GM18858 (cell line): Measurements from ENCODE around the gene MINK1.
"Not testable (repeated sequence)": the region's sequence is repeated elsewhere in the genome, so short reads cannot be mapped to it uniquely, and the experiment has no call there.

Experiments
- ATAC-seq: cut with Tn5 transposase; IDR thresholded peaks from one replicate; pipeline ENCODE4 v1.9.1; 2021; ENCODE audit not compliant: unreplicated experiment

The MINK1 gene

DNA sequence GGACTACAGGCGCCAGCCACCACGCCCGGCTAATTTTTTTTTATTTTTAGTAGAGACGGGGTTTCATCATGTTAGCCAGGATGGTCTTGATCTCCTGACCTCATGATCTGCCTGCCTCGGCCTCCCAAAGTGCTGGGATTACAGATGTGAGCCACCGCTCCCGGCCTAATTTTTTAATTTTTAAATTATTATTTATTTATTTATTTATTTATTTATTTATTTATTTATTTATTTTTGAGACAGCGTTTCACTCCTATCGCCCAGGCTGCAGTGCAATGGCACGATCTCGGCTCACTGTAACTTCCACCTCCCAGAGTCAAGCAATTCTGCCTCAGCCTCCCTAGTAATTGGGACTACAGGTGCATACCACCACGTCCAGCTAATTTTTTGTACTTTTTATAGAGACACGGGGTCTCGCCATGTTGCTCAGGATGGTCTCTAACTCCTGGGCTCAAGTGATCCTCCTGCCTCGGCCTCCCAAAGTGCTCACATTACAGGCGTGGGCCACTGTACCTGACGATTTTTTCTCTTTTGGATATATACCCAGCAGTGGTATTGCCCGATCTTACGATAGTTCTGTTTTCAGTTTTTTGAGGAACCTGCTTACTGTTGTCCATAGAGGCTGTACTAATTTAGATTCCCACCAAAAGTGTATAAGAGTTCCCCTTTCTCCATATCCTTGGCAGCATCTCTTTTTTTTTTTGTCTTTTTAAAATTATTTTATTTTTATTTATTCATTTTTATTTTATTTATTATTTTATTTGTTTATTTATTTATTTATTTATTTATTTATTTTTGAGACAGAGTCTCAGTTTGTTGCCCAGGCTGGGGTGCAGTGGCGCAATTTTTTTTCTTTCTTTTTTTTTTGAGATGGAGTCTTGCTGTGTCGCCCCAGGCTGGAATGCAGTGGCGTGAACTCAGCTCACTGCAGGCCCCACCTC, 36.2 kb downstream of the MINK1 start:
- ATAC-seq, result not testable (repeated sequence)

DNA sequence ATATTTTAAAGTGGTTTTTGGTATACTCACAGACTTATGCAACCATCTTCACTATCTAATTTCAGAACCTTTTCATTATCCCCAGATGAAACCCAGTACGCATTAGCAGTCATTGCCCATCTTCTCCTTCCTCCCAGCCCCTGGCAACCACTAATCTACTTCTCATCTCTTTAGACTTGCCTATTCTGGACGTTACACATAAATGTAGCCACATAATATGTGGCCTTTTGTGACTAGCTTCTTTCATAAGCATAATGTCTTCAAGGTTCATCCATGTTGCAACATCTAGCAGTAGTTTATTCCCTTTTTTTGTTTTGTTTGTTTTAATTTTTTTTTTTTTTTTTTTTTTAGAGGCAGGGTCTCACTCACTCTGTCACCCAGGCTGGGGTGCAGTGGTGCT, 37.7 kb downstream of the MINK1 start:
- ATAC-seq, result no peak

DNA sequence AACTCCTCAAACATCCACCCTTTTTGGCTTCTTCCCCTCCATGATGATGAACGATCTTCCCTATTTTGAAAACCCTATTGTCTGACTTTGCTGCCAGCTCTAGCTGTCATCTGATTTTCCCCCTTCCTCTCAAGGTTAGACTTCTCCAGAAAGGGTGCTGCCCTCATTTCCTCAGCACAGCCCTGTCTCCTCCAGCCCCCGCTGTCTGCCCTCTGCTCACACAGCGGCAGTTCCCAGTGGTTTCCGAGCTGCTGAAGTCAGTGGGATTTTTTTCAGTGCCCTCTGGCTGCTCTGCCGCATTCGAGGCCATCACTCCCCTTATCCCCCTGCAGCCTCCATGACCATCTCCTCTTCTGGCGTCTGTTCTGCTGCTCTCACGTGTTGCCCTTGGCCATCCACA, 39.6 kb downstream of the MINK1 start:
- no peak for ATAC-seq

DNA sequence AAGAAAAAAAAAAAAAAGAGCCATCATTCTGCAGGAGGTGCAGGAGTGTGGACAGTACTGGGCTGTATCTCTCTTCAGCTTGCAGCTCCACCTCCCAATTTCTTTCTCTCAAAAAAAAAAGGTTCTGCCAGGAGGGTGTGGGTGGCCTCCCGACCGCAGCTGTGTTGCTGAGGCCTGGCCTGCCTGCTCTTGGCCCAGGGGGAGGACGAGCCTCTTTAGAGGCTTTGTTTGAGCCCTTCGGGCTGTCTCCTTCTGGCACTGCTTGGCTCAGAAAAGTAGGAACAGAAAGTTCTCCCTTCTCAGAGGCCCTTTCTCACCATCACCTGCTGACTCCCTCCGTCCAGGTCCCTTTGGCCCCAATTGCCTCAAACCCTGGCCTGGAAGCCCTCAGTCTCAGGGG, 43.9 kb downstream of the MINK1 start:
- no peak for ATAC-seq

DNA sequence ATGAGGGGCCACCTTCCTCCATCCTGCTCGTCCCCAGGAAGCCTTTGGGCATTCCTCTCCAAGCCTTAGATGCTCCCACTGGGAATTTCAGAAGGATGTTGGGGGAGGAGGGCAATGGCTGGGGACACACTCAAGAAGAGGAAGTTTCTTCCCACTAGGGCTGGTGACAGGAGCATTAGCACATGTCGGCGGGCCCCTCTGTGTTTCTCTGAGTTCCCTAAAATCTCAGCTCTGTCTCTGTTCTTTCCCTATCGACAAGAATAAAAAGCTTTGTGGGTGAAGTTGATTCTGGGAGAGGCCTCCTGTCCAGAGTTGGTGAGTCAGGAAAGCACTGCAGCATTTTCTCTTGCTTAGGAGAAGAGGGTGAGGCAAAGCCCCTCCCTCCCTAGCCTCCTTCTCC, 46.5 kb downstream of the MINK1 start:
- no peak for ATAC-seq

DNA sequence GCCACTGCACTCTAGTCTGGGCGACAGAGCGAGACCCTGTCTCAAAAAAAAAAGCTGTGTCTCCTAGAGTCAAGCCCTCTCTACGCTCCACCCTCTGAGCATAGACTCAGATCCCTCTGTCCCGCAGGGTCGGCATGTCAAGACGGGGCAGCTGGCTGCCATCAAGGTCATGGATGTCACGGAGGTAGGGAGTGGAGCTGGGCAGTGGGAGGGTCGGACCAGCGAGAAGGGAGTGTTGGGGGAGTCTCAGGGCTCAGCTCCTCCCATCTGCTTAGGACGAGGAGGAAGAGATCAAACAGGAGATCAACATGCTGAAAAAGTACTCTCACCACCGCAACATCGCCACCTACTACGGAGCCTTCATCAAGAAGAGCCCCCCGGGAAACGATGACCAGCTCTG, 47.7 kb downstream of the MINK1 start:
- no peak for ATAC-seq

DNA sequence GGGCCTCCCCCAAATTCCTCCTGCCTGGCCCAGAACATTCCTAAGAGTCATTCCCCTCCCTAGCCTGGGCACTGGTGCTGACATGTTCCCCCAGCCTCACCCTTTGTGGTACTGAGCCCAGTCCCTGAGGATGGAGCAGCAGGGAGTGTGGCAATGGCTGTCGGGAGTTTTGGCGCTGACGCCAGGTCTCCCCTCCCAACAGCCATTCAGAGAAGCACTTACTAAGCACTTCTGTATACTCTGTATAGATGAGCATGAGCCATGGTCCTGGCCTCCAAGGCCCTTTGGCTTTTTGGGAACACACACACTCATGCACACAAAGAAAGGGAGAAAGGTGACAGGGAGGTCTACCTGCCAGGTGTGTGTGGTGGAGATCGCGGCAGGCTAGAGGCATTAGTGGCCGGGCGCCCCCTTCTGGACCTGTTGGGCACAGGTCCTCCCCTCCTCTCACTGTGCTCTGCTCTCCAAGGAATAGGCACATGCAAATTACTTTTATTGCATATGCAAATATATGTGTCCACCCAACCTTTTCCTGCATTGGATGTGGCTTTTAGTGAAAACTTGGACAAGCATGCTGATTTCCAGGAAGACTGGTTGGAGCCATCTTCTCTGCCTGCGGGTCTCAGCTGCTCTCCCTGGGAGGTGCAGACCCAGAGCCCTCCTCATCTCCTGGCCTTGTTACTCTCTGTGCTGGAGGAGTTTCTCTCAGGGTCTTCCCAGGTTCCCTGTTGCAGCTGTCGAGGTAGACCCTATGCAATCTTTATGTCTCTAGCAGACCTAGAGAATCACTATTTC, 48.8 kb downstream of the MINK1 start:
- ATAC-seq, result no peak

DNA sequence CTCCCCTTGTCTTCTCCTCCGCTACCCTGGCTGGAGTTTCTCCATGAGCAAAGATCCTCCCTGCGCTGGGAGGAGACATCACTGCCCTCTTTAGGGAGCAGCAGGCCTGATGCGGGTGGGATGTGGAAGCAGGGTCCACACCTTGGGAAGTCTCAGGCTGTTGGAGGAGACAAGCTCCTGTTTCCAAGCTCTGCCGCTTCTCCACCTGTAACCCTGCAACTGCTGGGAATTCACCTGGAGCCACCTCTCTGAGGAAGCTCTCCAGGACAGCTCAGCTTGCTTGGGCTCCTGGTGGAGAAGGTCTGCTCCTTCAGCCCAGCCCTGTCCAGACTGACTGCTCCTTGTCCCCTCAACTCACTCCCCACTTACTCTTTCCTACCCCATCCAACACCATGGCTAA, 51.3 kb downstream of the MINK1 start:
- no peak for ATAC-seq

DNA sequence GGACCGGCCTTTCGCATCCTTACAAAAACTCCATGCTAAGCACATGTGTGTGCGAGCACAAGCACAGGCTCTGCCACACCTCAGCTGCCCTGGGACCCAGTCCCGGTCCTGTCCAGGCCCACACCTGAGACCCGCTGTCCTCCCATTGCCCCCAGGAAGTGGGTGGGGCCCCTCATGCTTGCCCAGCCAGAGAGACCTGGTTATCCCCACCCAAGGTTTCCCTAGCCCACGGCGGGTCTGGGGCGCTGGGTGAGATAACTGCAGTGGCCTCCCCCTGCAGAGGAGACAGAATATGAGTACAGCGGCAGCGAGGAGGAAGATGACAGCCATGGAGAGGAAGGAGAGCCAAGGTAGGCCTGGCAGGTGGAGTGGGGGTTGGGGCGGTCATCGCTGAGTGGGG, 53.7 kb downstream of the MINK1 start:
- no peak for ATAC-seq

DNA sequence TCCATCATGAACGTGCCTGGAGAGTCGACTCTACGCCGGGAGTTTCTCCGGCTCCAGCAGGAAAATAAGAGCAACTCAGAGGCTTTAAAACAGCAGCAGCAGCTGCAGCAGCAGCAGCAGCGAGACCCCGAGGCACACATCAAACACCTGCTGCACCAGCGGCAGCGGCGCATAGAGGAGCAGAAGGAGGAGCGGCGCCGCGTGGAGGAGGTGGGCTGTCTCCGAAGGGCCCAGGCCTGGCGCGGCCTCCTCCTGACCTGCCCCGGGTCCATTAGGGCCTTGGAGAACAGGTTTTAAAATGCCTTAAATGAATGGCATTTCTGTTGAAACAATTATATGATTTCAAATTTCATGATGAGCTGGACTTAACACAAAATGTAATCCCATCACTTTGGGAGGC, 54.4 kb downstream of the MINK1 start:
- ATAC-seq, result no peak

DNA sequence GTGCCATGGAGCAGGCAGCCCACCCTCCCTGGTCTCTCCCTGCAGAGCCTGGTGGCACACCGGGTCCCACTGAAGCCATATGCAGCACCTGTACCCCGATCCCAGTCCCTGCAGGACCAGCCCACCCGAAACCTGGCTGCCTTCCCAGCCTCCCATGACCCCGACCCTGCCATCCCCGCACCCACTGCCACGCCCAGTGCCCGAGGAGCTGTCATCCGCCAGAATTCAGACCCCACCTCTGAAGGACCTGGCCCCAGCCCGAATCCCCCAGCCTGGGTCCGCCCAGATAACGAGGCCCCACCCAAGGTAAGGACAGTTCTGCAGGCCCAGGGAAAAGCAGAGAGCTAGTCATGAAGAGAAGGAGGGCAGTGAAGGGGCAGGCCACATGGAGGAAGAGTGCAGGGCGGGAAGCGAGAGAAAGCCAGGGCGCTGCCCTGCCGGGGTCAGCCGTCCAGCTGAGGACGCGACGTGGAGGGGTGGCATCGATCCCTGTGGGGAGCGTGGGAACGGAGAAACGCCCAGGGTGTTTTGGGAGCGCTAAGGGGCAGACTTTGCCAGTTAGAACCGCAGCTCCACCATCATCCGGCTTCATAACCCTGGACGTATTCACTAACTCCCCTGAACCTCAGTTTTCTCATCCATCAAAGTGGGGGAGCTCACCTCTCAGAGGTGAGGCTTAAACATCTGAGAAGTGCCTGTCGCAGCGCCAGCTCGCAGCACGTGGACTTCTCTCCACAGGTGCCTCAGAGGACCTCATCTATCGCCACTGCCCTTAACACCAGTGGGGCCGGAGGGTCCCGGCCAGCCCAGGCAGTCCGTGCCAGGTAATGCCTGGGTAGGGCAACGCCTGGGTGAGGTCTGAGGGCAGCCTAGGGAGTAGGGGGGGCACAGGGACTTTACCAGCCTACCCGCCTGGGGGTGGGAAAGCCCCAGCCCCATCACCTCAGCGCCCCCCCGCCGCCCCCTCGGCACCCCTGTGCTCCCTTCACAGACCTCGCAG, 58.6 kb downstream of the MINK1 start:
- ATAC-seq, result no peak

DNA sequence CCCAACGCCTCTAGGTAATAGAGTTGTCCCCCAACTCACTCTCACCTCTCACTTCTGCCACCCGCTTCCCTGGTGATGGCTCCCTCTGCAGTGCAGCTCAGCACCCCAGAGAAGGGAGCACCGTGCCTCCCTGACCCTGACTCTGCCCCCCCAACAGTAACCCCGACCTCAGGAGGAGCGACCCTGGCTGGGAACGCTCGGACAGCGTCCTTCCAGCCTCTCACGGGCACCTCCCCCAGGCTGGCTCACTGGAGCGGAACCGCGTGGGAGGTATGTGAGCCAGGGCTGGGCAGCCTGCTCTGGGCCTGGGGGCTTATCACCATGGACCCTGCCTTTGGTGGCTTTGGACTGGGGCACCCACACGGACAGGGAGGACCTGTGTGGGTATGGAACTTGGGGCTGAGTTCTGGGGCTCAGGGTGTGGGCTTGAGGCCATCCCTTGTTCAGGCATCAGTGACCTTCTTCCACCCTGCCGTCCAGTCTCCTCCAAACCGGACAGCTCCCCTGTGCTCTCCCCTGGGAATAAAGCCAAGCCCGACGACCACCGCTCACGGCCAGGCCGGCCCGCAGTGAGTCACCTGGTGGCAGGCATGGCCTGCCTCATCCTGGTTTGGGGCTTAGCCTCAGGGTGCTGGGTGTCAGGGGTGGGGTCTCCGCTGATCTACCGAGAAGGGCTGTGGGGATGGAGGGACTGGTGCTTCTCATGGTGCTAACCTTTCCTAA, 59.5 kb downstream of the MINK1 start:
- ATAC-seq, result no peak

DNA sequence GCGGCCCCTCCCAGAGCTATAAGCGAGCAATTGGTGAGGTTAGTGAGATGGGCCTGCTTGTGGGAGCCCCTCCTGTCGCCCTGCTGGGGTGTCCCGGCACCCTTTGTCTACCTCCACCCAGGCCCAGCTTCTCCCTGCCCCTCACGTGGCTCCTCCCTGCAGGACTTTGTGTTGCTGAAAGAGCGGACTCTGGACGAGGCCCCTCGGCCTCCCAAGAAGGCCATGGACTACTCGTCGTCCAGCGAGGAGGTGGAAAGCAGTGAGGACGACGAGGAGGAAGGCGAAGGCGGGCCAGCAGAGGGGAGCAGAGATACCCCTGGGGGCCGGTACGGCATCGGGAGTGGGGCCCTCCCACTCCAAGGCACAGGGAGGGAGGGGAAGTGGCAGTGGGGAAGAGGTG, 60.1 kb downstream of the MINK1 start:
- ATAC-seq, result no peak

DNA sequence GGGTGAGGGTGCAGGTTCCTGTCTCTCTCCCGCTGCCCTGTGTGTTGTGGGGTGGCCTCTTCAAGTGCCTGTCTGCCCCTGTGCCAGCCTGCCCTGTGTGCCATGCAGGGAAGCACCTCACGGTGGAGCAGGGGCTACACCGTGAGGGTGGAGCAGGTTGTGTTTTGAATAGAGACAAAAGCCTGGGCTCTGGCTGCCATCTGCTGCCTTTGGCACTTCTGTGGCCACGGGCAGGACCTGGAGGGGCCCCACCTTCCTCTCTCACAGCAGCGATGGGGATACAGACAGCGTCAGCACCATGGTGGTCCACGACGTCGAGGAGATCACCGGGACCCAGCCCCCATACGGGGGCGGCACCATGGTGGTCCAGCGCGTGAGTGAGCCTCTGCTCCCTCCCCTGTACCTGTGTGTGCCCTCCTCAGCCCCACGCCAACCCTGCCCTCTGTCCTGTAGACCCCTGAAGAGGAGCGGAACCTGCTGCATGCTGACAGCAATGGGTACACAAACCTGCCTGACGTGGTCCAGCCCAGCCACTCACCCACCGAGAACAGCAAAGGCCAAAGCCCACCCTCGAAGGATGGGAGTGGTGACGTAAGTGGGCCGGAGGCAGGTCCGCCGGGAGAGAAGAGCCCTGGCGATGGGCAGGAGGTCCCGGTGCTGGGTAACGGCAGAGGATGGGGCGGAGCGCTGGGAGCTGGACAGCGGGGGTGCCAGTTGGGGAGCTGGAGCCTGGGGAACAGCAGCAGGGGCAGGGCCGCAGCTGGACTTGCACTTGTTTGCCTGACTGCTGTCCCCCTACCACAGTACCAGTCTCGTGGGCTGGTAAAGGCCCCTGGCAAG, 60.8 kb downstream of the MINK1 start:
- no peak for ATAC-seq

DNA sequence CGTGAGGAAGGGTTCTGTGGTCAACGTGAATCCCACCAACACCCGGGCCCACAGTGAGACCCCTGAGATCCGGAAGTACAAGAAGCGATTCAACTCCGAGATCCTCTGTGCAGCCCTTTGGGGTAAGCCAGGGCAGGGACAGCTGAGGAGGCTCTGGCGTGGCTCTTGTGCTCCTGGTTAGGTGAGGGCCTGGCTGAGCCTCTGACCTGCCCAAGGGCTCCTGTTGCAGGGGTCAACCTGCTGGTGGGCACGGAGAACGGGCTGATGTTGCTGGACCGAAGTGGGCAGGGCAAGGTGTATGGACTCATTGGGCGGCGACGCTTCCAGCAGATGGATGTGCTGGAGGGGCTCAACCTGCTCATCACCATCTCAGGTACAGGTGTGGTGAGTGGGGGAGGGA, 62.0 kb downstream of the MINK1 start:
- ATAC-seq, result no peak

DNA sequence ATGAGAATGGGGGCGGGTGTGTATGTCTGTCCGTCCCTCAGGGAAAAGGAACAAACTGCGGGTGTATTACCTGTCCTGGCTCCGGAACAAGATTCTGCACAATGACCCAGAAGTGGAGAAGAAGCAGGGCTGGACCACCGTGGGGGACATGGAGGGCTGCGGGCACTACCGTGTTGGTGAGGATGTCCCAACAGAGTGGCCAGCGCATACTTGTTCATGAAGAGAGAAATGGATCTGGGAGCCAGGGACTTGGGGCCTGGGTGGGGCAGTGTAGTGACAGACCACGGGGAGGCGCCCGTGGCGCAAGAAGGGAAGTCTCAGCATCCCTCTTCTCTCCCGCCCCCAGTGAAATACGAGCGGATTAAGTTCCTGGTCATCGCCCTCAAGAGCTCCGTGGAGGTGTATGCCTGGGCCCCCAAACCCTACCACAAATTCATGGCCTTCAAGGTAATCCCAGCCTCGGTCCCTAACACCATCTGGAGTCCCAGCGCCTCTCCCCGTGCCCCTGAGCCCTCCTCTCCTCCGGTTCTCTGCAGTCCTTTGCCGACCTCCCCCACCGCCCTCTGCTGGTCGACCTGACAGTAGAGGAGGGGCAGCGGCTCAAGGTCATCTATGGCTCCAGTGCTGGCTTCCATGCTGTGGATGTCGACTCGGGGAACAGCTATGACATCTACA, 62.7 kb downstream of the MINK1 start:
- no peak for ATAC-seq

DNA sequence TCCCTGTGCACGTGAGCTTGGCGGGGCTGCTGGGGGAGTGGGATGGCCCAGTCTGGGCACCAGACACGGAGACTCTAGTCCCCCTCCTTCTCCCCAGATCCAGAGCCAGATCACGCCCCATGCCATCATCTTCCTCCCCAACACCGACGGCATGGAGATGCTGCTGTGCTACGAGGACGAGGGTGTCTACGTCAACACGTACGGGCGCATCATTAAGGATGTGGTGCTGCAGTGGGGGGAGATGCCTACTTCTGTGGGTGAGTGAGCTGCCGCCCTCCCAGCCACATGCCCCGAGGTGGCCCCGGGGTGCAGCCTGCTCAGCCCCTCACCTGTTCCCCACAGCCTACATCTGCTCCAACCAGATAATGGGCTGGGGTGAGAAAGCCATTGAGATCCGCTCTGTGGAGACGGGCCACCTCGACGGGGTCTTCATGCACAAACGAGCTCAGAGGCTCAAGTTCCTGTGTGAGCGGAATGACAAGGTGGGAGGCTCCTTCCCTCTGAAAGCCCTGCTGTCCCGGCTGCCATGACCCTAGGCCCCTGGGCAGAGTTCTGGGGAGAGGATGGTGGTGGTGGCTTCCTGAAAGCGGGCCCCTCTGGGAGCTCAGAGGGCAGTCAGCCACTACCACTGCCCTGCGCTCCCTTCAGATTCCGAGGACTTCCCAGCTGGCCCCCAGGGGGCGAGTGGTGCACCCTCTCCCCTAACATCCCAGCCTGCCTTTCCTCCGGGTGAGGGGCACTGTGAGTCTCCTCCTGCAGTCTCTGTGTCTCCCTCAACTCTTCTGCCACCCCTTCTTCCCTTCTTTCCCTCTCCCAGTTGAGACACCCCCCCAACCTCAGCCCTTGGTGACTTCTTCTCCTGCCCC, 63.4 kb downstream of the MINK1 start:
- ATAC-seq, result no peak

DNA sequence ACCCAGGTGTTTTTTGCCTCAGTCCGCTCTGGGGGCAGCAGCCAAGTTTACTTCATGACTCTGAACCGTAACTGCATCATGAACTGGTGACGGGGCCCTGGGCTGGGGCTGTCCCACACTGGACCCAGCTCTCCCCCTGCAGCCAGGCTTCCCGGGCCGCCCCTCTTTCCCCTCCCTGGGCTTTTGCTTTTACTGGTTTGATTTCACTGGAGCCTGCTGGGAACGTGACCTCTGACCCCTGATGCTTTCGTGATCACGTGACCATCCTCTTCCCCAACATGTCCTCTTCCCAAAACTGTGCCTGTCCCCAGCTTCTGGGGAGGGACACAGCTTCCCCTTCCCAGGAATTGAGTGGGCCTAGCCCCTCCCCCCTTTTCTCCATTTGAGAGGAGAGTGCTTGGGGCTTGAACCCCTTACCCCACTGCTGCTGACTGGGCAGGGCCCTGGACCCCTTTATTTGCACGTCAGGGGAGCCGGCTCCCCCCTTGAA, 64.1 kb downstream of the MINK1 start:
- ATAC-seq, result no peak
